ENCODE results near the gene LARP6.

DNA sequence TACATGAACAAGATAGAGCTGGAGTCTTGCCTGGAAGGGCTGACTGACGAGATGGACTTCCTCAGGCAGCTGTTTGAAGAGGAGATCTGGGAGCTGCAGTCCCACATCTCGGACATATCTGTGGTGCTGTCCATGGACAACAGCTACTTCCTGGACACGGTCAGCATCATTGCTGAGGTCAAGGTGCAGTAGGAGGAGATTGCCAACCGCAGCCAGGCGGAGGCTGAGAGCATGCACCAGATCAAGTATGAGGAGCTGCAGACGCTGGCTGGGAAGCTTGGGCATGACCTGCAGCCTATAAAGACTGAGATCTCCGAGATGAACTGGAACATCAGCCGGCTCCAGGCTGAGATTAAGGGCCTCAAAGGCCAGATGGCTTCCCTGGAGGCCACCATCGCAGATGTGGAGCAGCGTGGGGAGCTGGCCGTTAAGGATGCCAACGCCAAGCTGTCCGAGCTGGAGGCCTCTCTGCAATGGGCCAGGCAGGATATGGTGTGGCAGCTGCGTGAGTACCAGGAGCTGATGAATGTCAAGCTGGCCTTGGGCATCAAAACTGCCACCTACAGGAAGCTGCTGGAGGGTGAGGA, 5.5 kb upstream of the LARP6 start:
- TF ChIP-seq, protein P1, sequence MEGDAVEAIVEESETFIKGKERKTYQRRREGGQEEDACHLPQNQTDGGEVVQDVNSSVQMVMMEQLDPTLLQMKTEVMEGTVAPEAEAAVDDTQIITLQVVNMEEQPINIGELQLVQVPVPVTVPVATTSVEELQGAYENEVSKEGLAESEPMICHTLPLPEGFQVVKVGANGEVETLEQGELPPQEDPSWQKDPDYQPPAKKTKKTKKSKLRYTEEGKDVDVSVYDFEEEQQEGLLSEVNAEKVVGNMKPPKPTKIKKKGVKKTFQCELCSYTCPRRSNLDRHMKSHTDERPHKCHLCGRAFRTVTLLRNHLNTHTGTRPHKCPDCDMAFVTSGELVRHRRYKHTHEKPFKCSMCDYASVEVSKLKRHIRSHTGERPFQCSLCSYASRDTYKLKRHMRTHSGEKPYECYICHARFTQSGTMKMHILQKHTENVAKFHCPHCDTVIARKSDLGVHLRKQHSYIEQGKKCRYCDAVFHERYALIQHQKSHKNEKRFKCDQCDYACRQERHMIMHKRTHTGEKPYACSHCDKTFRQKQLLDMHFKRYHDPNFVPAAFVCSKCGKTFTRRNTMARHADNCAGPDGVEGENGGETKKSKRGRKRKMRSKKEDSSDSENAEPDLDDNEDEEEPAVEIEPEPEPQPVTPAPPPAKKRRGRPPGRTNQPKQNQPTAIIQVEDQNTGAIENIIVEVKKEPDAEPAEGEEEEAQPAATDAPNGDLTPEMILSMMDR (IDR thresholded peaks at IDR 0.05) = no peak
- TF ChIP-seq POLR2A (IDR thresholded peaks at IDR 0.05) = no peak
